CD4-positive, alpha-beta T cell treated with Interleukin-15 for 4 hours (primary cell): Measurements from ENCODE around the gene SPAG16.
"Not testable (repeated sequence)": the region's sequence is repeated elsewhere in the genome, so short reads cannot be mapped to it uniquely, and the experiment has no call there.

Experiments
- DNase-seq: peaks from one replicate; pipeline ENCODE4 v3.0.0-alpha.2; 2020; ENCODE audit warnings: low spot score

SPAG16 gene

GRCh38 chr2:213559053-213559452, 274.8 kb downstream of the SPAG16 start:
- DNase-seq = no peak

- no peak for DNase-seq
These were observed 277.5 kb downstream of the SPAG16 start for GRCh38 chr2:213561759-213562158.

DNA sequence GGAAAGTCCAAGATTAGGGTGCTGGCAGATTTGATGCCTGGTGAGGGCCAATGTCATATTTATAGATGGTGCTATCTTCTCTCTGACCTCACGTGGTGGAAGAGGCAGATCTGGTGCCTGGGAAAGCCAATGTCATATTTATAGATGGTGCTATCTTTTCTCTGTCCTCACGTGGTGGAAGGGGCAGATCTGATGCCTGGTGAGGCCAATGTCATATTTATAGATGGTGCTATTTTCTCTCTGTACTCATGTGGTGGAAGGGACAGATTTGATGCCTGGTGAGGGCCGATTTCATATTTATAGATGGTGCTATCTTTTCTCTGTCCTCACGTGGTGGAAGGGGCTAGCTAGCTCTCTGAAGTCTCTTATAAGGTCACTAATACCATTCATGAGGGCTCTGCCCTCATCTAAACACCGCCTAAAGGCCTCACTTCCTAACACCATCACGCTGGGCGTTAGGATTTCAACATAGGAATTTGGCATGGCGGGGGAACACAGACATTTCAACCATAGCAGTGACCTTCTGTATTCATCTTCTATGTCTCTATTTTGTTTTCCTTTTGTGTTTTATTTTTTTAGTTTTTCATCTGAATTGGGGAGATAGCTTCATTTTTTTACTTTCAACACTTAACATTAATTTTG, 278.4 kb downstream of the SPAG16 start:
- DNase-seq = no peak

DNA sequence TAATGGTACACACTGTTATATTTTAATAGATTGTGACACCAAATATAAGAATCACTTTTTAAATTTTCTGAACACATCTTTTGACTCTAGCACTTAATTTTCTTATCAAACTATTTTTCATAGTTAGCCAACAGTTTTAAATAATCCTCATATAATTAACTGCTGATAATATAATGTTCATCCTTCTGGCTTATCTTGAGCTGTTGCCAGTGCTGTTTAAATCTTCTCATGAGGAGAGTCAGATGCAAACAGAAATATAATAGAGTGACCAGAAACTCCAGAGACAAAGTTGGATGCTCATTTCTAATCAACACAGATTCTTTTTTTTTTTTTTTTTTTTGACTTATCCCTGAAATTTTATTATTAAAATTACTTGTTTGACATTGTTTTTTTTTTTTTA, 282.6 kb downstream of the SPAG16 start:
- DNase-seq = no peak

DNA sequence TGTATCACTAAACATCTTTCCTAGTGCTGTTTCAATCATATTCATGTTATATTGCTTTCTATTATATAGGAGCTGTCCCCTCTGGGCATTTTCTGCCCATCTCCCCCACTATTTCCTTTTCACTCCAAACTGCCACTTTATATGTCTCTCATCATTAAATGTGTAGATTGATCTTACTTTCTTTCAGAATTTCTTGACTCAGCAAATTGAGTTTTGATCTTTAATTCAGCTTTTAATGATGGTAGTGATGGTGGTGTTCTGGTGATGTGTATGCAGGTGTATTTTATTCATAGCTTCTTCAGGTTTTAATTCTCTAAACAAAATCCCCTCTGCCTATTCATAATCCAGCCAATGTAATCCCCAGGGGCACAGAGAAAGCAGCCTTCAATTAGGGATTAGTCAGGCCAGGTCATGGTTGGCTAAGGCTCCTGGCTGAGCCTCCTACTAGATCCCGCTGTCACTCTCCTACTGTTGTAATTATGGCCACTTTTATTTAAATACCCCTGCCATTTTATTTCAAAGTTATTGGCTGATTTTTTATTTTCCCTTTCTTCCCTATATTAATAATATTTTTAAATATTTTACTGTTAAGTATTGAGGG, 325.4 kb downstream of the SPAG16 start:
- DNase-seq = no peak

DNA sequence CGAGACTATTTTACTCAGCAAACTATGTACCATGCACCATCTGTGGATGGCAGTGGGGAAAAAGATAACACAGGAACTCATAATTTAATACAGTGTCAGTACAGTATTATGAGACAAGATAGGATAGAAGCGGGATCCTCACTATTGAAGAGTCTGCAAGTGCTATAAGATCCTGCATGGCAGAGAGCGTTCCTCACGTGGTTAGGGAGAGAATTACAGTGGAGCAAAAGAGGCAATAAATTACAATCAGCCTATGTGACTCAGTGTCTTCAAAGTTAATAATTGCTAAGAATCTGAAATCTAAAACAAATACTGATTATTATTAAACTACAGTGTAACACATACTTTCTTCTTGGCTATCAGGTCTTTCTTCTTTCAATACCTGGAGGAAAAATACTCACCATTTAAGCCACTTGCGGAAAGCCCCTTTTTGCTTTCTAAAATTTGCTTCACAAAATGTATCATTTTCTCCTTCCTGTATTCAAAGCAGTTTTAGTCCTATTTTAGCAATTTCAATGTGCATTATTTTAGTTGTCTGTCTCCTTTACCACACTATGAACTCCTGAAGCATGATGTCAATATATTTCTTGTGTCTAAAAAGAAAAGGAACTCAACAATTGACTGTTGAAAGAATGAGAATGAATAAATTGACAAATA, 342.9 kb downstream of the SPAG16 start:
- DNase-seq = no peak

DNA sequence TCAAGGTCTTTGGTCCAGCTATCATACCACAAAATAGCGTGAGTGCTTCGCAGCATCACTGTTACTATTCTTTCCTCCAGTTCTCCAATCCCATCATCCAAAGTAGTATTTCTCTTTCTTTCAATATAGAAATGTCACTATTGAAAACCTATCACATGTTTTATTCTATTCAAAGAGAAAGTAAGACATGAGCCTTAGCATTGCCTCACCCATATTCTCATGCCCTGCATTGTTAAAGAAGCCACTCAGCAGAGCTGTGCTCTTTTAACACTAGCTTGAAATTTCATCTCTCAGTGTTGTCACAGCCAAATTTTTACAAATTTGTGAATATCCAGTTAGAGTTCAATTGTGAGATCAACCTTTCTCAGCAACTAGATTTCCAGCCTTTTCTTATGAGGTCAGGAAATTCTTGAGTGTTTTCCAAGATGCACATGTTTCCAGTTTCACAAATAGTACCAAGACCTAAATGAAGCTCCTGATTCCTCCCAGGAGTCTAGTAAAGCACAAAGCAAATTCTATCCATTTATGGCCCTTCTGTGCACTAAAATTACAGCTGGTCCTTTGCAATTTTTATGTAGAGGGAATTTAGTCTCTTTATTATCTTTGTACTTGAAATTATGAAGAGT, 343.7 kb downstream of the SPAG16 start:
- no peak for DNase-seq

- DNase-seq = no peak
These were observed 356.6 kb downstream of the SPAG16 start for GRCh38 chr2:213640738-213641425.

GRCh38 chr2:213644926-213645325, 360.7 kb downstream of the SPAG16 start:
- no peak for DNase-seq

GRCh38 chr2:213649176-213649575, 364.9 kb downstream of the SPAG16 start:
- DNase-seq = no peak

- no peak for DNase-seq
These were observed 380.6 kb downstream of the SPAG16 start for GRCh38 chr2:213664817-213665216.

- DNase-seq = no peak
These were observed 385.4 kb downstream of the SPAG16 start for GRCh38 chr2:213669657-213670056.

- no peak for DNase-seq
These were observed 394.4 kb downstream of the SPAG16 start for GRCh38 chr2:213678437-213679218.

GRCh38 chr2:213679894-213680293, 395.6 kb downstream of the SPAG16 start:
- DNase-seq = no peak

DNA sequence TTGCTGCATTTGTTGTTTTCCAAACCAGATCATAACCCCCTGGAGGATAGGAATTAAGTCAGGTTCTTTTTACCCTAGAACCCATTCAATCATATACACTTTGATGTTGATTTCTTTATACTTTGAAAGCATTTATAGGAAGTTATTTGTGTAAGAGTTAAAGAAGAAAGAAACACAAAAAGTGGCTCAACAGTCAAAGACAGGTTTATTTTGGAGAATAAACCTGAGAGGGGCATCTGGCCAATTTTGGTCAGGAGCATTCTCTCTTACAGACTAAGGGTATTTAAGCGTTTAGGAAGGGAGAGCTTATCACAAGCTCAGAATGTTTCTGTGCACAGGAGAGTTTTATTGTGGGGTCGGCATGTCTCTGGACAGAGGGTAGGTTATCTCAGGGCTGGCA, 398.0 kb downstream of the SPAG16 start:
- DNase-seq = no peak

DNA sequence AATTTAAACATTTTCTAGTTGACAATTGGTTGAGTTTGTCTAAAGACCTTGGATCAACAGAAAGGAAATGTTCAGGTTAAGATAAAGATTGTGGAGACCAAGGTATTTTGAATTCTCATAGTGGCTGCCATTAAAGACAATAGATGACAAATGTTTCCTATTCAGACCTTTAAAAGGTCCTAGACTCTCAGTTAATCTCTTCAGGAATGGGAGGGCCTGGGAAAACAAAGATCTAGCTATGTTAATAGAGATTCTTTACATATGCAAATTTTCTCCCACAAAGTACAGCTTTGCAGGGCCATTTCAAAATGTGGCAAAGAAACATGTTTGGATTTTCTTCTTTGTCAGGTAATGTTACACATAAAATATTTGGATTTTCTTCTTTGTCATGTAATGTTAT, 403.9 kb downstream of the SPAG16 start:
- DNase-seq = no peak

DNA sequence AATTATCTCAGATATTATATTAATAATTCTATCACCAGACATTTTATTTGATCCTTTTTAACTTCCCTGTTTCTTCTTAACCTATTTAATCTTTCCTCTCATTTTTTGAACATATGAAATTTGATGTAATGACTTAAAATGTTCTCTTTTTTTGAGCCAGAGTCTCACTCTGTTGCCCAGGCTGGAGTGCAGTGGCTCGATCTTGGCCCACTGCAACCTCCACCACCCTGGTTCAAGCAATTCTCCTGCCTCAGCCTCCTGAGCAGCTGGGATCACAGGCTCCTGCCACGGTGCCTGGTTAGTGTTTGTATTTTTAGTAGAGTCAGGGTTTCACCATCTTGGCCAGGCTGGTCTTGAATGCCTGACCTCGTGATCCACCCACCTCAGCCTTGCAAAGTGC, 404.6 kb downstream of the SPAG16 start:
- DNase-seq = not testable (repeated sequence)

DNA sequence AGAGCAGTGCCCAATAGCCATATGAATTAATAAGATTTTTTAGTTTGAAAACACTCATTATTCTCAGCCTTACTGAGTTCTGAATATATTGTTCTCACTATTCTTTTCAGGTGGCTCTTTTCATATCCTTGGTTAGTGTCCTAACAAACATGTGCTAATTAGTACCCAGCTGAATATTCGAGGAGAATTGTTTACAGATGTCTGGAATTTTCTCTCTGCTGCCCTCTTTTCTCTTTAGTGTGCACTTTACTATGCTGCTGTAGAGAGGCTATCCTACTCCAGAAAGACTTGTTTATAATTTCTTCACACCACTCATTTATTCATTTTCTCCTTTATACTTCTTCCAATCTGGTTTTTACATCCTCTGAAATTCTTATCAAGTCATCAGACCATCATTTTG, 405.3 kb downstream of the SPAG16 start:
- no peak for DNase-seq

GRCh38 chr2:213691351-213691750, 407.1 kb downstream of the SPAG16 start:
- DNase-seq = no peak

- DNase-seq = no peak
These were observed 412.2 kb downstream of the SPAG16 start for GRCh38 chr2:213696442-213696841.

- DNase-seq = not testable (repeated sequence)
These were observed 417.1 kb downstream of the SPAG16 start for GRCh38 chr2:213701365-213701764.
